Right atrium auricular region (tissue), 2 donors: ENCODE data around the gene UTP25. TPM values are rescaled to one million over a fixed set of nuclear protein-coding genes. Genes with fewer than 3 reads are reported as not detected.

Experiments used
- DNase-seq: peaks from one replicate; pipeline ENCODE4 v3.0.0-alpha.2; 2019; ENCODE audit warnings: low spot score
- H3K27ac ChIP-seq, 2 donors: fragments of 200-600 bp; sonication (generic); 1 replicate in 1 of 2; 2 replicates in 1 of 2; pipeline ENCODE4 v1.5.1; 2016 to 2019
- H3K27me3 ChIP-seq, 2 donors: fragments of 200-600 bp; sonication (generic); one replicate each; pipeline versions ENCODE4 v1.5.1 to v1.6.0; 2017 to 2019
- H3K36me3 ChIP-seq: fragments of 200-600 bp; sonication (generic); one replicate; pipeline ENCODE4 v1.5.1; 2016
- H3K4me1 ChIP-seq, 2 donors: fragments of 200-600 bp; sonication (generic); one replicate each; pipeline versions ENCODE4 v1.5.1 to v1.6.0; 2017 to 2019
- H3K4me3 ChIP-seq, 2 donors: fragments of 200-600 bp; sonication (generic); 1 replicate in 1 of 2; 2 replicates in 1 of 2; pipeline ENCODE4 v1.5.1; 2017 to 2019; ENCODE audit warnings: mild to moderate bottlenecking in 1 of 2, moderate library complexity in 1 of 2
- H3K9me3 ChIP-seq, 2 donors: fragments of 200-600 bp; sonication (generic); one replicate each; pipeline ENCODE4 v1.5.1; 2019
- total RNA-seq, 2 donors: library from RNA; depleted of rRNA; stranded (reverse); fragments of >200 nt; gene quantifications; one replicate each; pipeline ENCODE4 v1.1.0, GENCODE V29; 2016
- TF ChIP-seq, protein P1 (sequence below), 2 donors: fragments of 200-600 bp; sonication (generic); IDR thresholded peaks; one replicate each; pipeline ENCODE4 v1.5.1; 2019; ENCODE audit warnings: antibody characterized with exemption in 2 of 2

Gene UTP25
- total RNA-seq, 2 donors from 2014 or later: 2.8 to 3.9 TPM

DNA sequence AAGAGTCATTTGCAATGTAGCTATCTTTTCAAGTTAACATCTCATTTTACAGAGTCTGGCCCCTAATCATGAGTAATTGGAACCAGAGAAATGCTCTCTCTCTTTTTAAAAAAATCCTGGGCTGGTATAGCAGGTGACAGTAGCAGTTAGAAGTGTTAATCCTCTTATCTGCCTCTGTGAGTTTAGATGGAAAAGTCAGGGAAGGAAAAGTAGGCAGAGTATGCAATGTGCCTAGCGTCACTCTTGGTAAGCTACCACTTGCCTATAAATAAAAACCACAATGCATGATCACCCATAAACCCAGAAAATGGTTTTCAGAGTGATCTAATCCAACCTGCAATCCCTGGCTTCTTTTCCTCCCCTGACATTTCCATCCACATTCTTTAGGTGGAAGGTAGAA lies 43.2 kb downstream of the UTP25 start:
- DNase-seq: no peak
- Histone ChIP-seq H3K36me3 (no peaks in the 10 kb centered on the region), H3K4me1 (no peaks in the 10 kb centered on the region), H3K4me3 (no peak overlapping the region), H3K27me3 (no peaks in the 10 kb centered on the region), H3K27ac (no peak overlapping the region), H3K9me3 (no peaks in the 10 kb centered on the region)
- TF ChIP-seq, protein P1, sequence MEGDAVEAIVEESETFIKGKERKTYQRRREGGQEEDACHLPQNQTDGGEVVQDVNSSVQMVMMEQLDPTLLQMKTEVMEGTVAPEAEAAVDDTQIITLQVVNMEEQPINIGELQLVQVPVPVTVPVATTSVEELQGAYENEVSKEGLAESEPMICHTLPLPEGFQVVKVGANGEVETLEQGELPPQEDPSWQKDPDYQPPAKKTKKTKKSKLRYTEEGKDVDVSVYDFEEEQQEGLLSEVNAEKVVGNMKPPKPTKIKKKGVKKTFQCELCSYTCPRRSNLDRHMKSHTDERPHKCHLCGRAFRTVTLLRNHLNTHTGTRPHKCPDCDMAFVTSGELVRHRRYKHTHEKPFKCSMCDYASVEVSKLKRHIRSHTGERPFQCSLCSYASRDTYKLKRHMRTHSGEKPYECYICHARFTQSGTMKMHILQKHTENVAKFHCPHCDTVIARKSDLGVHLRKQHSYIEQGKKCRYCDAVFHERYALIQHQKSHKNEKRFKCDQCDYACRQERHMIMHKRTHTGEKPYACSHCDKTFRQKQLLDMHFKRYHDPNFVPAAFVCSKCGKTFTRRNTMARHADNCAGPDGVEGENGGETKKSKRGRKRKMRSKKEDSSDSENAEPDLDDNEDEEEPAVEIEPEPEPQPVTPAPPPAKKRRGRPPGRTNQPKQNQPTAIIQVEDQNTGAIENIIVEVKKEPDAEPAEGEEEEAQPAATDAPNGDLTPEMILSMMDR (IDR thresholded peaks at IDR 0.05): no peak

DNA sequence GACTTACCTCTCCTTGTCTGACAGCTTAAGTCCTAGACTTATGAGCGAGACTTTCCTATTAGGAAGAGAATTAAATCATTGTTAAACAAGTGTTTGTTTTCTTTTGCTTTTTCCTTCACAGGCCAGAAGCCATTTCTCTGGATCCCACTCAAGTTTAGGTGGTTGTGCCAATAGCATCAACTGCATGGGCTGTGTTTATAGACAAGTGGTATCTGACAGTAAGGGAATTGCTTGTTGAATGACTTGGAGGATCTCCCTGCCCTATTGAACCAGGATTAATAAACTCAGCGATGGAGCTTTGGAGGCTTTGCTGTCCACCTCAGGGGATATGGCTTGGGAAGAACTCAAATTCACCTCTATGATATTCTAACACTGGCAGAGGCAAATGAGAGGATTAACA lies 43.7 kb downstream of the UTP25 start:
- Histone ChIP-seq H3K9me3 (no peaks in the 10 kb centered on the region), H3K4me1 (no peaks in the 10 kb centered on the region), H3K36me3 (no peaks in the 10 kb centered on the region), H3K27ac (no peak overlapping the region), H3K4me3 (no peak overlapping the region), H3K27me3 (no peaks in the 10 kb centered on the region)
- DNase-seq: no peak
- TF ChIP-seq, protein P1 (IDR thresholded peaks at IDR 0.05): no peak

DNA sequence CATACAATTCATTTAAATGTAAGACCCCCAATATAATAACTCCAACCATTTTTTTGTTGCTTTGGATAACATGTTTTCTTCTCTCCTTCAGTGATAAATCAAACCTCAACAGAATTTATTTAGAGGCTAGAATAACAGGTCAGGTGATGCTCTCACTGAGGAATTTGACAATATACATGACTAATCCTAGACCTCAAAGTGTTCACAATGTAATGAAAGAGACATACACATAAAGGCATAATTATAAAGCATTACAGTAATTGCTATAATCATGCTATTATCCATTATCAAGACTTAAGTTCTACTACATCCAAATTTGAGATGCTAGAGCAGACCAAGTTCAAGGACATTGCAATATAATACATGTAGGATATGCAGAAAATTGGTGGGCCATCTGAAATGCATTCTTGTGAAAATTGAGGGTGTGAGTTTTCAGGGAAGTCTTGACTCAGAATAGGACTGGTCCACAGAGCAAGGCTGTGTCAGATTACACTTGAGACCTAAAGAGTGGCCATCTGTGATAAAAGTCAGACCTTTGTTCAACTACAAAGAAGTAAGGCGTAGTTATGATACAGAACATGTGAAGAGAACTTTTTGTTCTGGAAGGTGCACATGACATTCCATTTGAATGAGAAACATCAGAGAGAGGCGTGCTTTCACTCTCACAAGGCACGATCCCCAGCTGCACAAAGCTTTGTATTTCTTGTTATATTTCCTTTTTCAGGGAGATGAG lies 45.5 kb downstream of the UTP25 start:
- TF ChIP-seq, protein P1 (IDR thresholded peaks at IDR 0.05): no peak
- H3K27ac ChIP-seq: no peak overlapping the region
- H3K4me1 ChIP-seq: no peaks in the 10 kb centered on the region
- no peak for DNase-seq
- no peaks in the 10 kb centered on the region for H3K9me3 ChIP-seq
- no peak overlapping the region for H3K4me3 ChIP-seq
- no peaks in the 10 kb centered on the region for H3K27me3 ChIP-seq
- H3K36me3 ChIP-seq: no peaks in the 10 kb centered on the region

DNA sequence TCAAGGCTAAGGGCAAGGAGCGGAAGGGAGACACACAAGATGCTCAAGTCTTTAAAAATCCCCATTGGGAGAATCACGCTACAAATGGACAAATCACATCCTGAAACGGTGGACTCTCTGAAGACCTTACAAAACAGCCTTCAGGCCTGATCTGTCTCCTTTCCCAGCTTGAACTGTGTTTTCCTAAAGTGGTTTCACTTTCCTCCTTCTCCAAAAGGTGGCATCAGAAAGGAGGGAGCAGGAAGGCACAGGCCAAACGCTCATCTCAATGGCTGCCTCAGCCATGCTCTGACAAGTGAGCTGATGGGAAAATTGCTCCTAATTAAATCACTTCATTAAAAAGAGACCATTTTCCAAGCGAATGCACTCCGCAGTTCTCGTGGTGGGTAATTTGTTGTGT lies 47.7 kb downstream of the UTP25 start:
- Histone ChIP-seq H3K27ac (no peak overlapping the region), H3K9me3 (no peaks in the 10 kb centered on the region), H3K36me3 (no peaks in the 10 kb centered on the region), H3K4me3 (no peak overlapping the region), H3K4me1 (no peaks in the 10 kb centered on the region), H3K27me3 (no peaks in the 10 kb centered on the region)
- TF ChIP-seq, protein P1 (IDR thresholded peaks at IDR 0.05): no peak
- no peak for DNase-seq

DNA sequence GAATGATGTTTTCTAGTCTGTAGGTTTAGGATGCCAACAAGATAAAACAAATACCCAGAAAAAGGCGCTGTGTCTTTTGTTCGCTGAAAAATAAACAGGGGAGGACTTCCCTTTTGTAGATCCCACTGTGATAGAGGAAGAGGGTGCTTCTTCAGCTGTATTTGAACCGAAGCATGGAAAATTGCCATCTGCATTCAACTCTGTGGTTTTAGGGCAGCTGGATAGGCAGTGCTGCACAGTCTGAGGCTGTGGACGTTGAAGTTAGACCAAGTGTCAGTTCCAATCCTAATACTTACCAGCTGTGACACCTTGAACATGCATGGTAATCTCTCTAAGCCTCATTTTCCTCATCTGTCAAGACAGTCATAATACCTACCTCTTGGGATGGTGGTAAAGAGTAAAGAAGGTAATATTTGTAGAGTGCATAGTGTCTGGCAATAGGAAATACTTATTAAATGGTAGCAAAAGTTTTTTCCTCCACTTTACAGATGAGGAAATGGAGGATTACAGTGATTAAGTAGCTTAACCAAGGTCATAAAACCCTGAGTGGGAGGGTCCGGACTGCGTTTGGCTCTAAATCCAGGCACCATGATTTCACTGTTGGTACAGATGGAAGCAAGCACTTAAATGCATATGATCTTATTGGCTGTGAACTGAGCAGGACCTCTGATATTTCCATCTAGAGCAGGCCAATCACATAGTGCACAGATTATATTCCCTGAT lies 48.5 kb downstream of the UTP25 start:
- no peaks in the 10 kb centered on the region for H3K9me3 ChIP-seq
- no peaks in the 10 kb centered on the region for H3K36me3 ChIP-seq
- no peak overlapping the region for H3K4me3 ChIP-seq
- DNase-seq: no peak
- H3K27me3 ChIP-seq: no peaks in the 10 kb centered on the region
- TF ChIP-seq, protein P1 (IDR thresholded peaks at IDR 0.05): no peak
- H3K27ac ChIP-seq: no peak overlapping the region
- H3K4me1 ChIP-seq: no peaks in the 10 kb centered on the region
